ENCODE data around the gene THEM4.

The THEM4 gene

GRCh38 chr1:151909167-151910149 lies at the start of gene THEM4:
THEM4 (minus strand) TSS chr1:151909511; CDS start chr1:151909458, 53 bp downstream.
- H3K27ac Mint-ChIP-seq, result peak within 1 kb of the TSS; percentile 78 to 91 (median 90)
- H3K4me3 Mint-ChIP-seq, result peak within 1 kb of the TSS; percentile 87 to 91 (median 87)
- peaks cover 30% of the 10 kb centered on the region for H3K9me3 Mint-ChIP-seq
- TF ChIP-seq CTCF (IDR thresholded peaks at IDR 0.05; ENCODE audit: unreplicated experiment in 3 of 3), result peak; percentile 33 to 37 (median 34)
- H3K36me3 Mint-ChIP-seq (ENCODE audit: low read depth), result peaks cover 40% of the 10 kb centered on the region
- H3K27me3 Mint-ChIP-seq (ENCODE audit: low read depth), result no peaks in the 10 kb centered on the region
- peaks cover 24% of the 10 kb centered on the region for H3K4me1 Mint-ChIP-seq

- Mint-ChIP-seq H3K27ac (no peak overlapping the region), H3K9me3 (no peaks in the 10 kb centered on the region), H3K27me3 (ENCODE audit: low read depth) (peaks cover 5% of the 10 kb centered on the region), H3K36me3 (ENCODE audit: low read depth) (no peaks in the 10 kb centered on the region), H3K4me1 (peaks cover 27% of the 10 kb centered on the region), H3K4me3 (no peak overlapping the region)
- no peak for TF ChIP-seq CTCF (IDR thresholded peaks at IDR 0.05; ENCODE audit: unreplicated experiment in 3 of 3)
These were observed 49.6 kb upstream of the THEM4 start for GRCh38 chr1:151958959-151959358.

GRCh38 chr1:151956957-151957497 lies 47.7 kb upstream of the THEM4 start:
- H3K27ac Mint-ChIP-seq, result no peak overlapping the region
- no peak for TF ChIP-seq CTCF (IDR thresholded peaks at IDR 0.05; ENCODE audit: unreplicated experiment in 3 of 3)
- peaks cover 8% of the 10 kb centered on the region for H3K27me3 Mint-ChIP-seq (ENCODE audit: low read depth)
- no peaks in the 10 kb centered on the region for H3K9me3 Mint-ChIP-seq
- H3K4me3 Mint-ChIP-seq, result no peak overlapping the region
- no peaks in the 10 kb centered on the region for H3K36me3 Mint-ChIP-seq (ENCODE audit: low read depth)
- H3K4me1 Mint-ChIP-seq, result peaks cover 16% of the 10 kb centered on the region

- Mint-ChIP-seq H3K36me3 (ENCODE audit: low read depth) (no peaks in the 10 kb centered on the region), H3K27ac (peak overlapping the region; percentile 83 to 96 (median 92)), H3K4me1 (no peaks in the 10 kb centered on the region), H3K9me3 (no peaks in the 10 kb centered on the region), H3K27me3 (ENCODE audit: low read depth) (peaks cover 17% of the 10 kb centered on the region), H3K4me3 (peak overlapping the region; percentile 18 to 67 (median 42))
- no peak for TF ChIP-seq CTCF (IDR thresholded peaks at IDR 0.05; ENCODE audit: unreplicated experiment in 3 of 3)
These were observed 44.2 kb upstream of the THEM4 start for GRCh38 chr1:151953409-151954094.

GRCh38 chr1:151952811-151953210 lies 43.5 kb upstream of the THEM4 start:
- Mint-ChIP-seq H3K27me3 (ENCODE audit: low read depth) (peaks cover 12% of the 10 kb centered on the region), H3K27ac (peak overlapping the region; percentile 83 to 96 (median 92)), H3K4me1 (no peaks in the 10 kb centered on the region), H3K4me3 (peak overlapping the region in 2 of 3 experiments; percentile 7 to 31), H3K9me3 (no peaks in the 10 kb centered on the region), H3K36me3 (ENCODE audit: low read depth) (no peaks in the 10 kb centered on the region)
- TF ChIP-seq CTCF (IDR thresholded peaks at IDR 0.05; ENCODE audit: unreplicated experiment in 3 of 3), result no peak

All from nephron (organoid).